NOMO-1 (cell line): Measurements from ENCODE around the gene ZNF575.
"Not testable (repeated sequence)": the region's sequence is repeated elsewhere in the genome, so short reads cannot be mapped to it uniquely, and the experiment has no call there.

Experiments used
- DNase-seq, 2 experiments: peaks; one replicate each; lab custom pipeline; 2025; ENCODE audit not compliant: unreplicated experiment in 2 of 2; lab: John Stamatoyannopoulos, UW

Gene ZNF575

GRCh38 chr19:43507880-43508279, 25.1 kb upstream of the ZNF575 start:
- DNase-seq = no peak

- no peak for DNase-seq
Measured at GRCh38 chr19:43510713-43511112, 22.3 kb upstream of the ZNF575 start.

GRCh38 chr19:43511324-43511723, 21.7 kb upstream of the ZNF575 start:
- no peak for DNase-seq

GRCh38 chr19:43512399-43512798, 20.6 kb upstream of the ZNF575 start:
- not testable (repeated sequence) for DNase-seq

GRCh38 chr19:43518051-43518450, 14.9 kb upstream of the ZNF575 start:
- no peak for DNase-seq

GRCh38 chr19:43519436-43520088, 13.4 kb upstream of the ZNF575 start:
- peak; percentile 51 to 61 for DNase-seq

- no peak for DNase-seq
Measured at GRCh38 chr19:43522929-43523328, 10.1 kb upstream of the ZNF575 start.

GRCh38 chr19:43523696-43524095, 9.3 kb upstream of the ZNF575 start:
- not testable (repeated sequence) for DNase-seq

GRCh38 chr19:43524922-43525835, 7.8 kb upstream of the ZNF575 start:
- peak; percentile 75 to 86 for DNase-seq

- peak in 1 of 2 experiments; percentile 52 for DNase-seq
Measured at GRCh38 chr19:43525836-43526771, 6.9 kb upstream of the ZNF575 start.

GRCh38 chr19:43526884-43527859, 5.8 kb upstream of the ZNF575 start, which contains the start of gene ETHE1:
Gene ETHE1, minus strand, starts transcription at chr19:43527201. Its CDS starts 24 bp downstream, at chr19:43527177.
- DNase-seq = peak; percentile 49 to 81

GRCh38 chr19:43527860-43528622, 4.9 kb upstream of the ZNF575 start:
- no peak for DNase-seq

- no peak for DNase-seq
Measured at GRCh38 chr19:43532571-43532961, 422 bp upstream of the ZNF575 start.

- peak; percentile 94 to 97 for DNase-seq
Measured at GRCh38 chr19:43533546-43534304, 737 bp downstream of the ZNF575 start.

GRCh38 chr19:43534305-43534815, 1.4 kb downstream of the ZNF575 start:
- DNase-seq = no peak

- DNase-seq = no peak
Measured at GRCh38 chr19:43534816-43535761, 2.1 kb downstream of the ZNF575 start.

GRCh38 chr19:43538922-43539321, 5.9 kb downstream of the ZNF575 start:
- no peak for DNase-seq
